SU-DHL-6 (cell line): ENCODE results near the gene FLII.

Source experiments
- H2AFZ ChIP-seq: fragments of 200-600 bp; sonication (generic); 2 replicates; pipeline ENCODE4 v1.6.1; 2014; ENCODE audit warnings: low read depth, mild to moderate bottlenecking, moderate library complexity, mixed read lengths, antibody characterized with exemption, low read length; ENCODE audit not compliant: severe bottlenecking
- H3F3A ChIP-seq: fragments of 200-600 bp; shearing (Covaris generic); 2 replicates; pipeline ENCODE4 v1.6.0; 2016; ENCODE audit warnings: antibody characterized with exemption, mild to moderate bottlenecking; ENCODE audit not compliant: insufficient read depth
- H3K27ac ChIP-seq: fragments of 200-600 bp; sonication (generic); 2 replicates; pipeline ENCODE4 v1.5.1; 2016; ENCODE audit warnings: low read depth, mild to moderate bottlenecking, low read length, moderate library complexity, mixed read lengths
- H3K27me3 ChIP-seq: fragments of 200-600 bp; sonication (generic), shearing (Covaris generic); 2 replicates; pipeline ENCODE4 v1.6.0; 2014; ENCODE audit warnings: mild to moderate bottlenecking, low read length
- H3K36me3 ChIP-seq: fragments of 200-600 bp; sonication (generic); 2 replicates; pipeline ENCODE4 v1.6.1; 2014; ENCODE audit warnings: mild to moderate bottlenecking, low read length, mixed read lengths
- H3K4me2 ChIP-seq: fragments of 300-600, 200-600 bp; shearing (Covaris generic), sonication (generic); 2 replicates; pipeline ENCODE4 v1.6.0; 2014; ENCODE audit warnings: low read length, low read depth, mild to moderate bottlenecking; ENCODE audit not compliant: poor library complexity, severe bottlenecking
- H3K4me3 ChIP-seq: fragments of 200-600 bp; sonication (generic); 2 replicates; pipeline ENCODE4 v1.5.1; 2014; ENCODE audit warnings: antibody characterized with exemption, low read length, mild to moderate bottlenecking, mixed read lengths; ENCODE audit not compliant: insufficient read depth, poor library complexity, severe bottlenecking
- H3K79me2 ChIP-seq: fragments of 200-600 bp; sonication (generic); 2 replicates; pipeline ENCODE4 v1.6.1; 2014; ENCODE audit warnings: mild to moderate bottlenecking, low read length, moderate library complexity; ENCODE audit not compliant: insufficient read depth
- H3K9ac ChIP-seq: fragments of 200-600 bp; sonication (generic); 2 replicates; pipeline ENCODE4 v1.7.0; 2014; ENCODE audit warnings: mild to moderate bottlenecking, low read length
- H3K9me2 ChIP-seq: fragments of 200-600 bp; sonication (generic); replicated peaks from 2 replicates; pipeline ENCODE4 v1.6.1; 2014; ENCODE audit warnings: low read length; ENCODE audit not compliant: insufficient read depth
- H3K9me3 ChIP-seq: fragments of 200-600 bp; sonication (generic); 2 replicates; pipeline ENCODE4 v1.6.1; 2014; ENCODE audit warnings: low read length, mixed read lengths; ENCODE audit not compliant: insufficient read depth
- H4K20me1 ChIP-seq: fragments of 200-600 bp; sonication (generic); 2 replicates; pipeline ENCODE4 v1.6.1; 2014; ENCODE audit warnings: low read depth, mild to moderate bottlenecking, antibody characterized with exemption, low read length, moderate library complexity, mixed read lengths
- EZH2phosphoT487 ChIP-seq: fragments of 200-600 bp; sonication (generic), shearing (Covaris generic); conservative IDR thresholded peaks from 2 replicates; pipeline ENCODE4 v1.6.1; 2018; ENCODE audit warnings: mild to moderate bottlenecking, antibody characterized with exemption, low read length, moderate library complexity, mixed read lengths
- TF ChIP-seq, protein P1 (sequence below): fragments of 200-600 bp; sonication (generic); IDR thresholded peaks from one replicate; pipeline ENCODE4 v1.5.1; 2017; ENCODE audit warnings: antibody characterized with exemption, mild to moderate bottlenecking, low read length, moderate library complexity; ENCODE audit not compliant: insufficient read depth, poor library complexity, severe bottlenecking

FLII gene

DNA sequence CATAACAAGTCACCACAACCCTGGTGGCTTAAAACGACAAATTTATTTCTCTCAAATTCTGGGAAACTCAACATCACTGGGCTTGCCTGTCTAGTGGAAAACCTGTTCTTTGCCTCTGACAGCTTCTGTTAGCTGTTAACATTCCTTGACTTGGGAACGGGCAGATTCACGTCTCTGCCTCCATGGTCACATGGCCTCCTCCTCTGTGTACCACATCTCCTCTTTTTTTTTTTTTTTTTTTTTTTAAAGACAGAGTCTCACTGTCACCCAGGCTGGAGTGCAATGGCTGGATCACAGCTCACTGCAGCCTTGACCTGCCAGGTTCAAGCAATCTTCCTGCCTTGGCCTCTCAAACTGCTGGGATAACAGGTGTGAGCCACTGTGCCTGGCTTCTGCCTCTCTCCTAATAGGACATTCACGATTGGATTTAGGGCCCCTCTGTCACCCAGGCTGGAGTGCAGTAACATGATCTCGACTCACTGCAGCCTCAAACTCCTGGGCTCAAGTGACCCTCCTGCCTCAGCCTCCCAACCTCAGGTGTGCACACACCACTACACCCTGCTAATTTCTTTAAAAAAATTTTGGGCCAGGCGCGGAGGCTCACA is 44.8 kb downstream of the FLII start:
- Histone ChIP-seq H3K9me2 (no peaks in the 10 kb centered on the region), H3K9me3 (no peaks in the 10 kb centered on the region), H2AFZ (no peak overlapping the region), H3K79me2 (no peaks in the 10 kb centered on the region), H3K36me3 (no peaks in the 10 kb centered on the region; the same call in 1 of the 2 replicates), H3K27me3 (no peaks in the 10 kb centered on the region), H3K4me2 (no peak overlapping the region), H3K27ac (no peak overlapping the region), H3K9ac (no peak overlapping the region), H3F3A (0 out of 2 replicates have a peak, but pooled peaks cover 3% of the 10 kb centered on the region), H3K4me3 (no peak overlapping the region), H4K20me1 (no peaks in the 10 kb centered on the region)
- TF ChIP-seq EZH2phosphoT487: no peak
- TF ChIP-seq, protein P1, sequence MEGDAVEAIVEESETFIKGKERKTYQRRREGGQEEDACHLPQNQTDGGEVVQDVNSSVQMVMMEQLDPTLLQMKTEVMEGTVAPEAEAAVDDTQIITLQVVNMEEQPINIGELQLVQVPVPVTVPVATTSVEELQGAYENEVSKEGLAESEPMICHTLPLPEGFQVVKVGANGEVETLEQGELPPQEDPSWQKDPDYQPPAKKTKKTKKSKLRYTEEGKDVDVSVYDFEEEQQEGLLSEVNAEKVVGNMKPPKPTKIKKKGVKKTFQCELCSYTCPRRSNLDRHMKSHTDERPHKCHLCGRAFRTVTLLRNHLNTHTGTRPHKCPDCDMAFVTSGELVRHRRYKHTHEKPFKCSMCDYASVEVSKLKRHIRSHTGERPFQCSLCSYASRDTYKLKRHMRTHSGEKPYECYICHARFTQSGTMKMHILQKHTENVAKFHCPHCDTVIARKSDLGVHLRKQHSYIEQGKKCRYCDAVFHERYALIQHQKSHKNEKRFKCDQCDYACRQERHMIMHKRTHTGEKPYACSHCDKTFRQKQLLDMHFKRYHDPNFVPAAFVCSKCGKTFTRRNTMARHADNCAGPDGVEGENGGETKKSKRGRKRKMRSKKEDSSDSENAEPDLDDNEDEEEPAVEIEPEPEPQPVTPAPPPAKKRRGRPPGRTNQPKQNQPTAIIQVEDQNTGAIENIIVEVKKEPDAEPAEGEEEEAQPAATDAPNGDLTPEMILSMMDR: no peak

DNA sequence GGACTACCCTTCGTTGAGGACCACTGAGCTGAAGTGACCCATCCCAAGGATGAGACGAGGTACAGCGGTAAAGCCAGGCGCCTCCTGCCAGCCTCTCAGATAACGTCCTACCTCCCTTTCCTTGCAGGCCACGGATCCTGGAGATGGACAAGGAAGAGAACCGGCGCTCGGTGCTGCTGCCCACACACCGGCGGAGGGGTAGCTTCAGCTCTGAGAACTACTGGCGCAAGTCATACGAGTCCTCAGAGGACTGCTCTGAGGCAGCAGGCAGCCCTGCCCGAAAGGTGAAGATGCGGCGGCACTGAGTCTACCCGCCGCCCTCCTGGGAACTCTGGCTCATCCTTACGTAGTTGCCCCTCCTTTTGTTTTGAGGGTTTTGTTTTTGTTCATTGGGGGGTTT is 50.4 kb downstream of the FLII start:
- H2AFZ ChIP-seq: no peak overlapping the region
- TF ChIP-seq, protein P1: no peak
- no peak for TF ChIP-seq EZH2phosphoT487

DNA sequence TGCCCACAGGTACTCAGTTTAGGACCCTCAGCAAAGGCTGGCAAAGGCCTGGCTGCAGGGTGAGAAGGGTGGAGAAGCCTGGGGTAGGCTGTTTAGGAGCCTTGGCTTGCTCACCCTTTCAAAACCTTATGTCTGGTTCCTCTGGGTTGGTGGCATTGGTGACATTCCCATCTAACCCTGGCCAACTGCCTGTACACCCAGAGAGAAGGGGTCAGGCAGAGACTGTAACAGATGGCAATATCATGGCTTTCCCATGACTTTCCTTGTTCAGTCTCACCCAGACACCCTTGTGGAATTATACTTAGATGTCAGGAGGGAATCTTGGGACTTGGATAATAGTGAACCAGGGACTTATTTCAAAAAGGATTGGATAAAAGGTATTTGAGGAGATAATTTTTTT is 51.6 kb downstream of the FLII start:
- Histone ChIP-seq H4K20me1 (no peaks in the 10 kb centered on the region), H3K27ac (no peak overlapping the region), H3K27me3 (no peaks in the 10 kb centered on the region)

More for the DNA sequence above, 50.4 kb downstream of the FLII start:
- H3K9ac ChIP-seq: no peak overlapping the region
- peaks cover 3% of the 10 kb centered on the region; the same call in 1 of the 2 replicates for H3K36me3 ChIP-seq
- H3K27ac ChIP-seq: no peak overlapping the region
- no peaks in the 10 kb centered on the region for H4K20me1 ChIP-seq
- no peak overlapping the region for H3K4me2 ChIP-seq
- 0 out of 2 replicates have a peak, but pooled peaks cover 3% of the 10 kb centered on the region for H3F3A ChIP-seq
- no peaks in the 10 kb centered on the region for H3K9me2 ChIP-seq
- no peaks in the 10 kb centered on the region for H3K27me3 ChIP-seq
- H3K4me3 ChIP-seq: no peak overlapping the region
- peaks cover 10% of the 10 kb centered on the region; the same call in 1 of the 2 replicates for H3K79me2 ChIP-seq
- no peaks in the 10 kb centered on the region for H3K9me3 ChIP-seq

More for the DNA sequence above, 51.6 kb downstream of the FLII start:
- H3K9me2 ChIP-seq: no peaks in the 10 kb centered on the region
- no peaks in the 10 kb centered on the region for H3F3A ChIP-seq
- H2AFZ ChIP-seq: no peak overlapping the region
- H3K9ac ChIP-seq: no peak overlapping the region
- peaks cover 3% of the 10 kb centered on the region; the same call in 1 of the 2 replicates for H3K36me3 ChIP-seq
- TF ChIP-seq EZH2phosphoT487: no peak
- TF ChIP-seq, protein P1: no peak
- H3K79me2 ChIP-seq: peaks cover 18% of the 10 kb centered on the region
- H3K4me3 ChIP-seq: no peak overlapping the region
- no peaks in the 10 kb centered on the region for H3K9me3 ChIP-seq
- H3K4me2 ChIP-seq: no peak overlapping the region
